SK-N-SH (cell line): ENCODE data around the gene ADCY9. TPM values are rescaled to one million over a fixed set of nuclear protein-coding genes. Genes with fewer than 3 reads are reported as not detected.

ENCODE experiments used
- CTCF ChIA-PET: fragments of 300-600, 350-600 bp; formaldehyde crosslinking; extraction: SDS; loops from one replicate; lab custom pipeline; 2021; lab: Yijun Ruan, JAX
- POLR2A ChIA-PET: fragments of 350-600 bp; sonication (Branson Sonifier 250); formaldehyde crosslinking; extraction: SDS; loops from one replicate; lab custom pipeline; 2020; ENCODE audit warnings: antibody characterized with exemption, inconsistent platforms; lab: Yijun Ruan, JAX
- DNase-seq: peaks from one replicate; pipeline ENCODE4 v3.0.0; 2012
- H2AFZ ChIP-seq: fragments of 200-600 bp; sonication (generic); 2 replicates; pipeline ENCODE4 v1.8.1; 2016; ENCODE audit warnings: antibody characterized with exemption, mild to moderate bottlenecking, low read depth
- H3F3A ChIP-seq: fragments of 200-600 bp; sonication (generic); replicated peaks from 2 replicates; pipeline ENCODE3; 2016; ENCODE audit warnings: antibody characterized with exemption, mild to moderate bottlenecking; ENCODE audit not compliant: insufficient read depth
- H3K27ac ChIP-seq, 2 experiments: fragments of 200-500 bp in 1 of 2; fragments of 200-600 bp in 1 of 2; sonication (Bioruptor generic) in 1 of 2; sonication (generic), shearing (Covaris generic) in 1 of 2; 2 replicates each; pipeline versions ENCODE4 v1.5.1 to v1.6.1; 2014 to 2016; ENCODE audit warnings: low read depth in 2 of 2, inconsistent platforms in 1 of 2, low read length in 1 of 2, mild to moderate bottlenecking in 1 of 2, mixed read lengths in 1 of 2
- H3K27me3 ChIP-seq: fragments of 200-600 bp; sonication (generic), shearing (Covaris generic); 2 replicates; pipeline ENCODE4 v1.6.1; 2016; ENCODE audit warnings: mixed run types; ENCODE audit not compliant: insufficient read depth
- H3K36me3 ChIP-seq, 2 experiments: fragments of 200-500 bp in 1 of 2; fragments of 200-600 bp in 1 of 2; sonication (Bioruptor generic) in 1 of 2; sonication (generic) in 1 of 2; replicated peaks in 1 of 2; 2 replicates each; pipeline versions ENCODE3 to v1.5.1; 2014 to 2016; ENCODE audit warnings: low read length in 1 of 2, mild to moderate bottlenecking in 1 of 2; ENCODE audit not compliant: insufficient read depth in 2 of 2, control insufficient read depth in 1 of 2
- H3K4me1 ChIP-seq, 2 experiments: fragments of 200-500 bp in 1 of 2; fragments of 200-600 bp in 1 of 2; sonication (Bioruptor generic) in 1 of 2; sonication (generic), shearing (Covaris generic) in 1 of 2; 2 replicates each; pipeline versions ENCODE4 v1.5.1 to v1.6.1; 2014 to 2016; ENCODE audit warnings: low read depth in 1 of 2, low read length in 1 of 2, mixed run types in 1 of 2; ENCODE audit not compliant: insufficient read depth in 2 of 2, control insufficient read depth in 1 of 2
- H3K4me2 ChIP-seq: fragments of 200-600 bp; sonication (generic), shearing (Covaris generic); 2 replicates; pipeline ENCODE4 v1.6.1; 2017; ENCODE audit warnings: mixed run types
- H3K4me3 ChIP-seq, 2 experiments: fragments of 200-500 bp in 1 of 2; fragments of 200-600 bp in 1 of 2; sonication (Bioruptor generic) in 1 of 2; sonication (generic), shearing (Covaris generic) in 1 of 2; 2 replicates each; pipeline versions ENCODE4 v1.5.1 to v1.8.1; 2014 to 2016; ENCODE audit warnings: low read depth in 2 of 2, inconsistent platforms in 1 of 2, low read length in 1 of 2, mild to moderate bottlenecking in 1 of 2, mixed read lengths in 1 of 2, moderate library complexity in 1 of 2
- H3K79me2 ChIP-seq: fragments of 200-600 bp; sonication (generic); 2 replicates; pipeline ENCODE4 v1.8.1; 2017; ENCODE audit warnings: mild to moderate bottlenecking; ENCODE audit not compliant: insufficient read depth
- H3K9ac ChIP-seq: fragments of 200-600 bp; sonication (generic); 2 replicates; pipeline ENCODE4 v1.6.1; 2017; ENCODE audit warnings: mixed run types
- H3K9me2 ChIP-seq: fragments of 200-600 bp; sonication (generic); 2 replicates; pipeline ENCODE4 v1.6.1; 2017; ENCODE audit warnings: mixed run types
- H3K9me3 ChIP-seq: fragments of 200-600 bp; sonication (generic); 2 replicates; pipeline ENCODE4 v1.6.1; 2017; ENCODE audit warnings: mixed run types, mild to moderate bottlenecking, moderate library complexity
- H4K20me1 ChIP-seq: fragments of 200-600 bp; sonication (generic); 2 replicates; pipeline ENCODE4 v1.6.1; 2017; ENCODE audit warnings: mild to moderate bottlenecking, mixed run types; ENCODE audit not compliant: insufficient read depth
- CHD2 ChIP-seq: fragments of 150-350 bp; IDR thresholded peaks from 2 replicates; pipeline ENCODE4 v1.6.1; 2018; ENCODE audit warnings: low read length; ENCODE audit not compliant: partially characterized antibody
- FOXJ3 ChIP-seq: sonication (generic); formaldehyde crosslinking; IDR thresholded peaks from 2 replicates; pipeline ENCODE4 v1.5.1; 2020; ENCODE audit warnings: mild to moderate bottlenecking, missing genetic modification reagents
- GABPA ChIP-seq: IDR thresholded peaks from 2 replicates; pipeline ENCODE4 v1.4.0; 2012; ENCODE audit warnings: low read depth, mild to moderate bottlenecking
- JUND ChIP-seq: IDR thresholded peaks from 2 replicates; pipeline ENCODE4 v1.4.0; 2012
- MEF2A ChIP-seq: IDR thresholded peaks from 2 replicates; pipeline ENCODE4 v1.4.0; 2012; ENCODE audit warnings: low read depth, borderline replicate concordance
- MXI1 ChIP-seq: IDR thresholded peaks from 2 replicates; pipeline ENCODE4 v1.6.1; 2012; ENCODE audit warnings: mild to moderate bottlenecking, low read depth, low read length, improper control_type of control experiment
- NRF1 ChIP-seq: IDR thresholded peaks from 2 replicates; pipeline ENCODE4 v1.6.1; 2012; ENCODE audit warnings: low read depth, mild to moderate bottlenecking, low read length
- RAD21 ChIP-seq: IDR thresholded peaks from 2 replicates; pipeline ENCODE4 v1.6.1; 2012; ENCODE audit warnings: mild to moderate bottlenecking, low read length
- RXRA ChIP-seq: IDR thresholded peaks from 2 replicates; pipeline ENCODE4 v1.4.0; 2012; ENCODE audit warnings: low read depth, mild to moderate bottlenecking, borderline replicate concordance
- SIN3A ChIP-seq: IDR thresholded peaks from 2 replicates; pipeline ENCODE4 v1.6.1; 2012; ENCODE audit warnings: low read depth, mild to moderate bottlenecking, low read length, moderate library complexity, borderline replicate concordance
- SMC3 ChIP-seq: IDR thresholded peaks from 2 replicates; pipeline ENCODE4 v1.6.1; 2012; ENCODE audit warnings: low read depth, low read length, improper control_type of control experiment
- TEAD4 ChIP-seq: IDR thresholded peaks from 2 replicates; pipeline ENCODE4 v1.4.0; 2012; ENCODE audit warnings: mild to moderate bottlenecking, borderline replicate concordance; ENCODE audit not compliant: insufficient read depth
- WGBS: methylation state at CpG from one replicate; pipeline ENCODE4 v1.1.6; 2017; ENCODE audit warnings: low lambda C conversion rate; 5-methylcytosine and 5-hydroxymethylcytosine counted together
- polyA plus RNA-seq, 3 experiments: library from polyadenylated mRNA; depleted of rRNA; stranded (reverse); fragments of >200 nt; gene quantifications; 2 replicates each; pipeline ENCODE4 v1.2.3, GENCODE V29; 2012
- TF ChIP-seq, protein P1 (sequence below): fragments of 150-350 bp; IDR thresholded peaks from 2 replicates; pipeline ENCODE4 v1.6.1; 2017; ENCODE audit warnings: antibody characterized with exemption, low read length, low read depth, borderline replicate concordance
- TF ChIP-seq, protein P2 (sequence below): IDR thresholded peaks from 2 replicates; pipeline ENCODE4 v1.4.0; 2012; ENCODE audit warnings: low read depth, borderline replicate concordance
- TF ChIP-seq, protein P3 (sequence below): IDR thresholded peaks from 2 replicates; pipeline ENCODE4; 2012

Gene ADCY9
- polyA plus RNA-seq, 1 of the 3 experiments (the other 2 are of a cell fraction) = 5.2 TPM

DNA sequence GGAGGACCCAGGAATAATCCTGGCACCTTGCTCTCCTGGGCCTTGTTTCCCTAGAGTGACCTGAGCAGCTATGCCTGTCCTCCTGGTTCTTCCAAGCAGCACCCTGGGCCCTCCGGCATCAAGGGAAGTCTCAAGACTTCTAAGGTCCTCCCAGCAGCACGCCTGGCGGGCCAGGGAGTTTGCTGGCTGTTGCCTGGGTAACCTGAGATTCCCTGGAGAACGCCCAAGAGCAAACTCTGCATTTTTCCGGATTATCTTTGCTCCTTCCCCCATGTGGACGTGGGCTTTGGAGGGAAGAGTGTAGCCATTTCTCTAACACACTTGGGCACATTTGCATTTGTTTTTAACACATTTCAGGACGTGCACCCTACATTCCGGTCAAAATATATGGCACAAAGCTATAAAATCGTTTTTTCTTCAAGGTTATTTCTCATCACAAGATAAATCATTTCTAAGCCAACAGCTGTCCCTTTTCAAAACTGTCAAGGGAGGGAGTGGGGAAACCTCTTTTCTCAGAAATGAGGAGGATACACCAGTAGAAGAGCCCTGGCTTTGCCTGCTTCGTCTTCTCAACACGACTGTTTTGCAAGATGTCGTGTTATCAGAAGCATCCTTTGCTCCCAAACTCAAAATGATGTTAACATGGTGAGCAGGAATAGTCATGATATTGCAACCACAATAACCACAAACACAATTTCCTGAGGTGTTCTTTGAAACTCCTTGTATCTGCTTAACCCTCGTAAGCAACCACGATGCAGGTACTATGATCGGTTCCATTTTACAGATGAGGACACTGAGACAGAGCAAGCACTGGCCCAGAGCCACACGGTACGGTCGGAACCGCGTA lies 116.5 kb downstream of the ADCY9 start (continued):
- TF ChIP-seq, protein P1, sequence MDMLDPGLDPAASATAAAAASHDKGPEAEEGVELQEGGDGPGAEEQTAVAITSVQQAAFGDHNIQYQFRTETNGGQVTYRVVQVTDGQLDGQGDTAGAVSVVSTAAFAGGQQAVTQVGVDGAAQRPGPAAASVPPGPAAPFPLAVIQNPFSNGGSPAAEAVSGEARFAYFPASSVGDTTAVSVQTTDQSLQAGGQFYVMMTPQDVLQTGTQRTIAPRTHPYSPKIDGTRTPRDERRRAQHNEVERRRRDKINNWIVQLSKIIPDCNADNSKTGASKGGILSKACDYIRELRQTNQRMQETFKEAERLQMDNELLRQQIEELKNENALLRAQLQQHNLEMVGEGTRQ = no peak
- TF ChIP-seq NRF1 = no peak
- TF ChIP-seq MEF2A = no peak
- no peak for TF ChIP-seq JUND
- no peak for TF ChIP-seq MXI1
- no peak for TF ChIP-seq SIN3A
- TF ChIP-seq GABPA = no peak
- TF ChIP-seq CHD2 = no peak
- TF ChIP-seq SMC3 = no peak
- TF ChIP-seq, protein P2, sequence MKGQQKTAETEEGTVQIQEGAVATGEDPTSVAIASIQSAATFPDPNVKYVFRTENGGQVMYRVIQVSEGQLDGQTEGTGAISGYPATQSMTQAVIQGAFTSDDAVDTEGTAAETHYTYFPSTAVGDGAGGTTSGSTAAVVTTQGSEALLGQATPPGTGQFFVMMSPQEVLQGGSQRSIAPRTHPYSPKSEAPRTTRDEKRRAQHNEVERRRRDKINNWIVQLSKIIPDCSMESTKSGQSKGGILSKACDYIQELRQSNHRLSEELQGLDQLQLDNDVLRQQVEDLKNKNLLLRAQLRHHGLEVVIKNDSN = no peak

DNA sequence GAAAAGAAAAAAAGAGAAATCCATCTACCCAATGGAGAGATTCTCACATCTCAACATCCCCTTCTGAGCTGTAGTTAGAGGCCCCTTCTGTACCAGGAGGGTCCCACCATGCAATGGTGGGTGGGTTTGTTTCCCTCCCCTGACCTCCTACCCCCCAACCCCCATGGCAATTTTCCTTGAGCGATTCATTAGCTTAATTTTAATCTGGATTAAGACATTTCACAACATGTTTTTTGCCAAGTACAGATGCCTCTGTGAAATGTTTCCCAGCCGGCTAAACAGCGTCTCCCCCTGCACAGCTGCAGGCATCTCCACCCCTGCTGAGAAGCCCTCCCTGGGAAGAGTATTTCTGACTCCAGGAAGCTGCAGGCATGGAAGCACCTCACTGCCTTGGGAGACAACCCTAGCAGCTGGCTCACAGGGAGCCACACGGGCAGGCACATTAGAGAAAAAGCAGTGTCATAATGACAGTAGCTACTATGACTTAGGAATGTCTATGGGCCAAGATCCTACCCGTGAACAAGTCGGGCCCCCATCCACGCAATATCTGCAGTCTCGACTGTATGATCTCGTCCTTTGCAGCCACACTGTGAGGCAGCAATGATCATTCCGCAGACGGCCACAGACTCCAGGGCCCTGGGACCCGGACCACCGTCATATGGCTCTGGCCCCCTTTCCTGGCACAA lies 117.3 kb downstream of the ADCY9 start:
- H3K4me3 ChIP-seq = no peak overlapping the region
- TF ChIP-seq, protein P1 = no peak
- TF ChIP-seq RAD21 = no peak
- TF ChIP-seq, protein P3, sequence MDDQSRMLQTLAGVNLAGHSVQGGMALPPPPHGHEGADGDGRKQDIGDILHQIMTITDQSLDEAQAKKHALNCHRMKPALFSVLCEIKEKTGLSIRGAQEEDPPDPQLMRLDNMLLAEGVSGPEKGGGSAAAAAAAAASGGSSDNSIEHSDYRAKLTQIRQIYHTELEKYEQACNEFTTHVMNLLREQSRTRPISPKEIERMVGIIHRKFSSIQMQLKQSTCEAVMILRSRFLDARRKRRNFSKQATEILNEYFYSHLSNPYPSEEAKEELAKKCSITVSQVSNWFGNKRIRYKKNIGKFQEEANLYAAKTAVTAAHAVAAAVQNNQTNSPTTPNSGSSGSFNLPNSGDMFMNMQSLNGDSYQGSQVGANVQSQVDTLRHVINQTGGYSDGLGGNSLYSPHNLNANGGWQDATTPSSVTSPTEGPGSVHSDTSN = no peak
- TF ChIP-seq FOXJ3 (CRISPR knock-in tag) = no peak
- TF ChIP-seq JUND = no peak
- no peak for TF ChIP-seq TEAD4
- no peak for TF ChIP-seq RXRA
- H3K36me3 ChIP-seq = no peaks in the 10 kb centered on the region
- ChIA-PET CTCF (interaction anchor here (1.0 to 2.8 kb wide), 2 partner anchors 16 to 256 kb away, joined by 3 to 16 read pairs; no protein-coding TSS in a partner anchor), POLR2A (no interaction called here)
- no peak overlapping the region for H3K9ac ChIP-seq
- no peaks in the 10 kb centered on the region for H3F3A ChIP-seq
- DNase-seq = no peak
- no peaks in the 10 kb centered on the region for H3K9me3 ChIP-seq
- no peaks in the 10 kb centered on the region; a peak in 2 of 4 replicates for H3K4me1 ChIP-seq
- H3K9me2 ChIP-seq = no peaks in the 10 kb centered on the region
- H2AFZ ChIP-seq = no peak overlapping the region
- no peak overlapping the region for H3K27ac ChIP-seq
- H3K27me3 ChIP-seq = no peaks in the 10 kb centered on the region
- 73% methylated on average over 13 of the region's 13 CpGs for WGBS
- no peaks in the 10 kb centered on the region for H4K20me1 ChIP-seq
- H3K79me2 ChIP-seq = no peaks in the 10 kb centered on the region
- H3K4me2 ChIP-seq = no peak overlapping the region
